ENCODE data around the gene CAPN1.

DNA sequence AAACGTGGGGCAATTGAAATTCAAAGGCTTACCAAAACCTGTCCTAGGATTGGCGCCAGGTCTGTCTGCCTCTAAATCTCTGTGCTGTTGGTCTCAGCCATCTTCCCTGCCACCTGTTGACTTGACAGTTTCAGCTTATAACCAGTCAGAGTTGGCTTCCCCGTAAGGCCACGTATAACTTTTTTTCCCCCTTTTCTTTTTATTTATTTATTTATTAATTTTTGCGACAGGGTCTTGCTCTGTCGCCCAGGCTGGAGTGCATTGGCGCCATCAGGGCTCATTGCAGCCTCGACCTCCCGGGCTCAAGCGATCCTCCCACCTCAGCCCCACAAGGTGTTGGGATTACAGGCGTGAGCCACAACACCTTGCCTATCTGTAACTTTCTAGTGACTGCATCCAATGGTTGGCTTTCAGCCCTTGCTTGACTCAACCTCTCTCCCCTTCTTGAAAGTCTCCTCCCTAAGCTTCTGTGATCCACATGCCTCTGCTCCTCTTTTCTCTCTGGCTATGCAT is 46.0 kb upstream of the CAPN1 start:
- TF ChIP-seq CTCF (IDR thresholded peaks at IDR 0.05) (no peak), POLR2A (IDR thresholded peaks at IDR 0.05) (no peak), POLR2AphosphoS5 (IDR thresholded peaks at IDR 0.05) (no peak)

Data from suprapubic skin (tissue), 4 donors.